ENCODE results near the gene ASXL1.
A peak's percentile ranks its signal among the peaks of the same experiment; 100 is the strongest.
"Not testable (repeated sequence)": the region's sequence is repeated elsewhere in the genome, so short reads cannot be mapped to it uniquely, and the experiment has no call there.

Gene ASXL1

GRCh38 chr20:32465901-32466675 is 108.0 kb downstream of the ASXL1 start:
- not testable (repeated sequence) for DNase-seq (ENCODE audit: low read depth, low spot score)

- no peak for DNase-seq (ENCODE audit: low read depth, low spot score)
Observed at GRCh38 chr20:32466739-32467505, 108.8 kb downstream of the ASXL1 start.

GRCh38 chr20:32467506-32468312 is 109.6 kb downstream of the ASXL1 start:
- DNase-seq (ENCODE audit: low read depth, low spot score), result no peak

- DNase-seq (ENCODE audit: low read depth, low spot score), result no peak
Observed at GRCh38 chr20:32468313-32468640, 110.1 kb downstream of the ASXL1 start.

- no peak for DNase-seq (ENCODE audit: low read depth, low spot score)
Observed at GRCh38 chr20:32468860-32469259, 110.7 kb downstream of the ASXL1 start.

- no peak for DNase-seq (ENCODE audit: low read depth, low spot score)
Observed at GRCh38 chr20:32470025-32470861, 112.1 kb downstream of the ASXL1 start.

GRCh38 chr20:32470940-32471339 is 112.8 kb downstream of the ASXL1 start:
- DNase-seq (ENCODE audit: low read depth, low spot score), result no peak

GRCh38 chr20:32472581-32473207 is 114.6 kb downstream of the ASXL1 start:
- DNase-seq (ENCODE audit: low read depth, low spot score), result no peak

GRCh38 chr20:32473231-32474008 is 115.3 kb downstream of the ASXL1 start:
- no peak for DNase-seq (ENCODE audit: low read depth, low spot score)

- no peak for DNase-seq (ENCODE audit: low read depth, low spot score)
Observed at GRCh38 chr20:32474009-32474716, 116.0 kb downstream of the ASXL1 start.

- no peak for DNase-seq (ENCODE audit: low read depth, low spot score)
Observed at GRCh38 chr20:32474717-32474966, 116.5 kb downstream of the ASXL1 start.

GRCh38 chr20:32474967-32475811 is 117.1 kb downstream of the ASXL1 start:
- peak; percentile 90 for DNase-seq (ENCODE audit: low read depth, low spot score)

- DNase-seq (ENCODE audit: low read depth, low spot score), result no peak
Observed at GRCh38 chr20:32476684-32477593, 118.8 kb downstream of the ASXL1 start.

- no peak for DNase-seq (ENCODE audit: low read depth, low spot score)
Observed at GRCh38 chr20:32477594-32478512, 119.7 kb downstream of the ASXL1 start.

- DNase-seq (ENCODE audit: low read depth, low spot score), result no peak
Observed at GRCh38 chr20:32478576-32478975, 120.4 kb downstream of the ASXL1 start.

GRCh38 chr20:32479012-32479411 is 120.9 kb downstream of the ASXL1 start:
- no peak for DNase-seq (ENCODE audit: low read depth, low spot score)

- no peak for DNase-seq (ENCODE audit: low read depth, low spot score)
Observed at GRCh38 chr20:32479697-32480171, 121.6 kb downstream of the ASXL1 start.
